Left renal pelvis (tissue), 4 donors: Measurements from ENCODE around the gene UBE2QL1. TPM values are rescaled to one million over a fixed set of nuclear protein-coding genes. Genes with fewer than 3 reads are reported as not detected.
"Not testable (repeated sequence)": the region's sequence is repeated elsewhere in the genome, so short reads cannot be mapped to it uniquely, and the experiment has no call there.

Experiments used
- DNase-seq, 4 donors: peaks; one replicate each; pipeline ENCODE4 v3.0.0-alpha.2; 2013; ENCODE audit warnings: low read depth in 4 of 4, low spot score in 3 of 4
- polyA plus RNA-seq, 4 donors: library from polyadenylated mRNA; unstranded; fragments of 120-200 nt; gene quantifications; one replicate each; pipeline ENCODE4 v1.2.1, GENCODE V29; 2013; ENCODE audit not compliant: insufficient read length in 4 of 4

The UBE2QL1 gene
- polyA plus RNA-seq, 4 donors: 1.0 to 1.7 (median 1.2) TPM

- no peak for DNase-seq
Measured at GRCh38 chr5:6494939-6495338, 46.3 kb downstream of the UBE2QL1 start.

- DNase-seq: no peak
Measured at GRCh38 chr5:6495433-6496206, 47.0 kb downstream of the UBE2QL1 start.

GRCh38 chr5:6496207-6496584, 47.5 kb downstream of the UBE2QL1 start:
- DNase-seq: no peak

- DNase-seq: no peak
Measured at GRCh38 chr5:6496636-6497035, 48.0 kb downstream of the UBE2QL1 start.

- no peak for DNase-seq
Measured at GRCh38 chr5:6497262-6497661, 48.6 kb downstream of the UBE2QL1 start.

- DNase-seq: no peak
Measured at GRCh38 chr5:6498968-6499367, 50.3 kb downstream of the UBE2QL1 start.

- DNase-seq: no peak
Measured at GRCh38 chr5:6501701-6502100, 53.0 kb downstream of the UBE2QL1 start.

GRCh38 chr5:6502421-6502820, 53.8 kb downstream of the UBE2QL1 start:
- DNase-seq: no peak

GRCh38 chr5:6503342-6503741, 54.7 kb downstream of the UBE2QL1 start:
- no peak for DNase-seq

- no peak for DNase-seq
Measured at GRCh38 chr5:6504677-6505415, 56.2 kb downstream of the UBE2QL1 start.

GRCh38 chr5:6505416-6505755, 56.7 kb downstream of the UBE2QL1 start:
- DNase-seq: no peak

GRCh38 chr5:6505783-6506557, 57.3 kb downstream of the UBE2QL1 start:
- DNase-seq: no peak

- DNase-seq: no peak
Measured at GRCh38 chr5:6506611-6507010, 58.0 kb downstream of the UBE2QL1 start.

- DNase-seq: no peak
Measured at GRCh38 chr5:6508931-6509330, 60.3 kb downstream of the UBE2QL1 start.

- DNase-seq: no peak
Measured at GRCh38 chr5:6510132-6510531, 61.5 kb downstream of the UBE2QL1 start.

GRCh38 chr5:6510973-6511372, 62.3 kb downstream of the UBE2QL1 start:
- no peak for DNase-seq

- DNase-seq: not testable (repeated sequence)
Measured at GRCh38 chr5:6515812-6516211, 67.2 kb downstream of the UBE2QL1 start.

- no peak for DNase-seq
Measured at GRCh38 chr5:6516823-6517222, 68.2 kb downstream of the UBE2QL1 start.

- DNase-seq: no peak
Measured at GRCh38 chr5:6517510-6517909, 68.9 kb downstream of the UBE2QL1 start.

- DNase-seq: no peak
Measured at GRCh38 chr5:6518298-6519057, 69.8 kb downstream of the UBE2QL1 start.

- no peak for DNase-seq
Measured at GRCh38 chr5:6520201-6520600, 71.5 kb downstream of the UBE2QL1 start.
